Amniotic epithelial cell (primary cell): ENCODE data around the gene DSP.
A peak's percentile ranks its signal among the peaks of the same experiment; 100 is the strongest.

Experiments used
- DNase-seq: peaks from one replicate; pipeline ENCODE4 v3.0.0-alpha.2; 2010; ENCODE audit warnings: low read depth

The DSP gene, protein sequence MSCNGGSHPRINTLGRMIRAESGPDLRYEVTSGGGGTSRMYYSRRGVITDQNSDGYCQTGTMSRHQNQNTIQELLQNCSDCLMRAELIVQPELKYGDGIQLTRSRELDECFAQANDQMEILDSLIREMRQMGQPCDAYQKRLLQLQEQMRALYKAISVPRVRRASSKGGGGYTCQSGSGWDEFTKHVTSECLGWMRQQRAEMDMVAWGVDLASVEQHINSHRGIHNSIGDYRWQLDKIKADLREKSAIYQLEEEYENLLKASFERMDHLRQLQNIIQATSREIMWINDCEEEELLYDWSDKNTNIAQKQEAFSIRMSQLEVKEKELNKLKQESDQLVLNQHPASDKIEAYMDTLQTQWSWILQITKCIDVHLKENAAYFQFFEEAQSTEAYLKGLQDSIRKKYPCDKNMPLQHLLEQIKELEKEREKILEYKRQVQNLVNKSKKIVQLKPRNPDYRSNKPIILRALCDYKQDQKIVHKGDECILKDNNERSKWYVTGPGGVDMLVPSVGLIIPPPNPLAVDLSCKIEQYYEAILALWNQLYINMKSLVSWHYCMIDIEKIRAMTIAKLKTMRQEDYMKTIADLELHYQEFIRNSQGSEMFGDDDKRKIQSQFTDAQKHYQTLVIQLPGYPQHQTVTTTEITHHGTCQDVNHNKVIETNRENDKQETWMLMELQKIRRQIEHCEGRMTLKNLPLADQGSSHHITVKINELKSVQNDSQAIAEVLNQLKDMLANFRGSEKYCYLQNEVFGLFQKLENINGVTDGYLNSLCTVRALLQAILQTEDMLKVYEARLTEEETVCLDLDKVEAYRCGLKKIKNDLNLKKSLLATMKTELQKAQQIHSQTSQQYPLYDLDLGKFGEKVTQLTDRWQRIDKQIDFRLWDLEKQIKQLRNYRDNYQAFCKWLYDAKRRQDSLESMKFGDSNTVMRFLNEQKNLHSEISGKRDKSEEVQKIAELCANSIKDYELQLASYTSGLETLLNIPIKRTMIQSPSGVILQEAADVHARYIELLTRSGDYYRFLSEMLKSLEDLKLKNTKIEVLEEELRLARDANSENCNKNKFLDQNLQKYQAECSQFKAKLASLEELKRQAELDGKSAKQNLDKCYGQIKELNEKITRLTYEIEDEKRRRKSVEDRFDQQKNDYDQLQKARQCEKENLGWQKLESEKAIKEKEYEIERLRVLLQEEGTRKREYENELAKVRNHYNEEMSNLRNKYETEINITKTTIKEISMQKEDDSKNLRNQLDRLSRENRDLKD (N-terminal part only)

GRCh38 chr6:7541175-7542064, at the start of gene DSP:
Gene DSP (plus strand): TSS chr6:7541671. CDS start chr6:7541916, 245 bp downstream.
- peak; percentile 12 for DNase-seq

DNA sequence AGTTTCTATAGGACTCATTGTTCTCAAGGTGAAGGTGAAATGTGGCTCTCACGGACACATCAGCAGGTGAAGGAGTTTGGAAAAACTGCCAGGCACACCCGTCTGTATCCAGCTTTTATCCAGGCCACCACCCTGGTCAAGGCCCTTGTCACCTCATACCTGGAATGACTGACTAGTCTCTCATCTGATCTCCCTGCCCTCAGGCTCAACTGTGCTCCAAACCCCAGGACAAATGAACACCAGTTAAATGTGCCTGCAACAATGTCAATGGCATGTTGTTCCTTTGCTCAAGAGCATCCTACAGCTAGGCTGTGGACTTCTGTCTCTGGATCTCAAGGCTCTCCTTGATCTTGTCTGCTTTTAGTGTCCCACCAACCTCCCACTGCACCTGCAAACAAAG, 47.6 kb upstream of the DSP start:
- DNase-seq, result no peak

DNA sequence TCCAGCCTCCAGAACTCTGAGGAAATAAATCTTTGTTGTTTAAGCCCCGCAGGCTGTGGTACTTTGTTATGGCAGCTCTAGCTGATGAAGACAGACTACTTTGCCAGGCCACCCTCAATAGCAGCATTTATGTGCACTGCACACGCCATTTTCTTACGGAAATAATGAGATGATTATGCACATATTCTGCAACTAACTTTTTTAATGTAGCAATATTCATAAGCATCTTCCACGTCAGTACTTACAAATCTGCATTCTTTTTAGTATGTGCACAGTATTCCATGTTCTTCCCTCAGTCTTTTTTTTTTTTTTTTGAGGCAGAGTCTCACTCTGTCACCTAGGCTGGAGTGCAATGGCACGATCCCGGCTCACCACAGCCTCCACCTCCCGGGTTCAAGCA, 46.8 kb upstream of the DSP start:
- no peak for DNase-seq

DNA sequence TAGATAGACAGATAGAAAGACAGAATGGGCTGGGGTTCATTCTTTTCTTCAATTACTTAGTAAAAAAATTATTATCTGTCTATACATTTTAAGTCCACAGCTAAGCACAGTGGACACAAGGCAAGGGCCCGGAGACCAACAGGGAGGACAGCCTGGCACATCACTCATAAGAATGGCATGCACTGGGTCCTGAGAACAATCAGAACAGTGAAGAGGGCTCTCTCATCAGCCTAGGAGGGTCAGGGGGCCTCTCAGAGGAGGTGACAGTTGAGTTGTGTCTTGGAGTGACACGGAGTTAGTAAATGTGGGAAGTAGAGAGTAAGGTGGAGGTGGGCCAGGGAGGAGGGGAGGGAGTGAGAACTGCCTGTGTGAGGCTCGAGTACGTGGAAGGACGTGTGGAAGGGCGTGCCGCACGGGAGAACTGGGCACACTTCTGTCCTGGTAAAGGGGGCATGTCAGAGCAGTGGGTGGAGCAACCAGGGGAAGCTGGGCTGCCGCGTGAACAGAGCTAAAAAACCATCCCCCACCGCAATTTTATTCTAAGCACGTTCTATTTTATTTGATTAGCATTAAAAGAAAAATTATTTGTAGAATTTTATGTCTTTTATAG, 45.1 kb upstream of the DSP start:
- DNase-seq, result no peak

DNA sequence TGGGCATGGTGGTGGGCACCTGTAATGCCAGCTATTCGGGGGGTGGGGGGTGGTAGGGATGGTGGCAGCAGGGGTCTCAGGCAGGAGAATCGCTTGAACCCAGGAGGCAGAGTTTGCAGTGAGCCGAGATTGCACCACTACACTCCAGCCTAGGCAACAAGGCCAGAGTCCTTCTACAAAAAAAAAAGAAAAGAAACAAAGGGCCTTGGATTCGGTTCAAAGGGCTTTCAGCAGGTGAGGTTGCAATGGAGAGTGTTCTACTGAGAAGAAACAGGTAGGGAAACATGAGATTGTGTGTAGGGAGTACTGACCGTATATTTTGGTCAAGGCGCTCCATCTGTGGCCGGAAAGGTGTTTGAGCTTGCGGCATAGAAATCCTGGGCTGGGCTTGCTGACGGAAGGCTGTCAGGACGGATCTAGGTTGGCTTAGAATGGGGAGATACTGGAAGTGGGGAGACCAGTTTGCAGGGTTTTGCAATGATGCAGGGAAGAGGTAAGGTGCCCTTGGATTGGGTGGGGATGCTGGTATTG, 40.7 kb upstream of the DSP start:
- DNase-seq, result no peak

DNA sequence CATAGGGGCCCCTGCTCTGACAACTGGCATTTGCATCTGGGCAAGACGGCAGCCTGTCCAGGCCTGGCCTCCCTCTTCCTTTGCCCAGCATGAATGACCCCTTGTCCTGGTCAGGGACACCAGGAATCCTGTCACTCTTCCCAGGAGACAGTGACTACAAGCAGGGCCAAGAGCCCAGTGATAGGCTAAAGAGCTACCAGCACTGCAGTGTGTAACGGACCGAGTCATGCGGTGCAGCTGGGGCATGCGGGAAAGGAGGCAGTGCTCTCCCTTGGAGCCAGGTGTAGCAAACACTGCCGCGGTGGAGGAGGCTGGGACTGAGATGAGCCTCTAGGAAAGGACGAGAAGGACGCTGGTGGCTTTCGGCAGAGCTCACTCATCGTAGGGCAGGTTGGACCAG, 38.7 kb upstream of the DSP start:
- no peak for DNase-seq

DNA sequence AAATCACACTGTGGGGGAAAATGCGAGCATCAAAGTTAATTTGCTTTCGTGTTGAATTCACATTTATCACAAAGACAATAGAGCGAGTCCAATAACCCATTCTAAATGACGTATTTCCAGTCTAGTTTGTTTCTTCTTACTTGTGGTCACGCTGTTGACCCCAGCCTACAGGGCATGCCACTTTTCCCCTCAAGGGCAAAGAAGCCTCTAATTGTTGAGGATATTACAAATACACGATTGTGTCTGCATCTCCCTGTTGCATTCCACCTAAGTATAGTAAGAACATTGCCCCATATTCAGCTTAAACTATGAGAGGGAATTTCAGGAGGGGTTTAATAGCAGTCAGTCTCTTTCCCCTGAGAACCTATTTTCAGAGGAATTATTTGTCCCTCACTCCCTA, 37.4 kb upstream of the DSP start:
- DNase-seq, result peak; percentile 5

DNA sequence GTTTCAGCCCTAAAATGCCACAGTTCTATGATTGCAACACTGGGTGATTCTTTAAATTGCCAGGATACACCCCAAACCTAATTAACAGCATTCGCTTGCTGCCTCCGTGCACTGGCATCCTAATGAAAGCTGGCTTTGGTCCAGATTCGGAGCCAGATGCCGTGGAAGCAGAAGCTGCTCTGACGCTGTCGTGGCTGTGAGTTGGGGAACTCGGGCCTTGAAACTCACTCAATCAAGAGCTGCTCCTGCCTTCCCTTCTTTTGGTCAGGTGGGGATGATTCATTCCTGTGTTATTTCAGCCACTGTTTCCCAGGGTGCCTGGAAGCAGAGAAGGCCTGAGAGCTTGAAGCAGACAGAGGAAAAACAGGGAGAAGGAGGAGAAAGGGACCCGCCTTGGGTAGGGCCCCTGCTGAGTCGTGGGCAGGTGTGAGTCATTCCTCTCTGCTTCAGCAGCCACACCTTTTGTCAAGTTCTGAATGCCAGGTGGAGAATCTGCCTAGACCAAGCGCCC, 36.2 kb upstream of the DSP start:
- DNase-seq, result peak; percentile 94

- no peak for DNase-seq
Measured at GRCh38 chr6:7507600-7507999, 33.9 kb upstream of the DSP start.

- no peak for DNase-seq
Measured at GRCh38 chr6:7512320-7512719, 29.2 kb upstream of the DSP start.

- no peak for DNase-seq
Measured at GRCh38 chr6:7513529-7513928, 27.9 kb upstream of the DSP start.

DNA sequence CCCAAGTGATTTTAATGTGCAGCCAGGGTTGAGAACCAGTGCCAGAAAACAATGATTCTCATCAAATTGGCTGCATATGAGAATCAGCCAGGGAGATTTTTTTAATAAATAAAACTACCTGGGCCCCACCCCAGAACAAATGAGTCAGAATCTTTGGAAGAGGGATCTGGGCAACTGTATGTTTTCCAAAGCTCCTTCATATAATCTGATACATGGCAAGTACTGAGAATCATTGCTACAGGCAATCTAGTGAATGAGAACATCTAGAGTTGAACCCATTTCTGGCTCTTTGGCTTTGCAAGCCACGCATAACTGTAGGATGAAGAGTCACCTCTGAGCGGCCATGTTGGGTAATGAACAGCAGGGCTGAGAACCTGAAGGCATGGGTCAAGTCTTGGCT, 26.1 kb upstream of the DSP start:
- no peak for DNase-seq

GRCh38 chr6:7518877-7519276, 22.6 kb upstream of the DSP start:
- DNase-seq, result no peak

GRCh38 chr6:7522873-7523272, 18.6 kb upstream of the DSP start:
- DNase-seq, result no peak

- DNase-seq, result no peak
Measured at GRCh38 chr6:7523922-7524321, 17.5 kb upstream of the DSP start.

DNA sequence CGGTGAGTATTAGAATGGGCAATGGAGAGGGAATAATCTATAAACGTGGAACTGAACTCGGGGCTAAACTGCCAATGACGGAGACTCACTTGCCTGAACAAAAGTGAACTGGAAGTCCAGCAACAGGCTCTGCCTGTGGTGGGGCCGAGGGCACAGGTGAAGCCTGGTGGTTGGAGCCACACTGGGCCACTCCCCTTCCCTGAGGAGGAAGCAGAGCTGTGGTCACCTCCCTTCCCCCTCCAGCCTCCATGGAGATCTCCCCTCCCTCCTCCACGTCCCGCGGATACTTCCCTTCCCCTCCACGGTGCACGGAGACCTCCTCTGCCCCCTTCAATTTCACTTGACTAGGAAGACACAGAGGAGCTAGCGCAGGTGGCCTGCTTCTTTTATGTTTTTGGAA, 14.7 kb upstream of the DSP start:
- DNase-seq, result no peak

- peak; percentile 87 for DNase-seq
Measured at GRCh38 chr6:7528565-7528964, 12.9 kb upstream of the DSP start.

DNA sequence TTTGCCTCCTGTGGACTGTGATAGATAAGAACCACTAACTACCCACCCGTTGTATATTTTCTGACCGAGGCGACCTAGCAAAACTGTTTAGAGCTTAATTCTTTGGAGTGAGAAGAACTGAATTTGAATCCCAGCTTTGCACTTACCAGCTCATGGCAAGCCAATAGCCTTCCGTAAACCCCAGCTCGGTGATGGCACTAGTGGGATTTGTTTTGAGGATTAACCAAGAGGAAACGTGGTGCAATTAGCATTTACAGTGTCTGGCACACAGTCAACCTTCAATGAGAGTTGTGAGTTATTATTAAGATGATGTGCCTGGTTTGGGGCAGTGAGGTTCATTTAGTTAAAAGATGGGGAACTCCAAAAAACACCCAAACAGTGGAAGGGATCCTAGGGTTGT, 12.3 kb upstream of the DSP start:
- DNase-seq, result no peak

DNA sequence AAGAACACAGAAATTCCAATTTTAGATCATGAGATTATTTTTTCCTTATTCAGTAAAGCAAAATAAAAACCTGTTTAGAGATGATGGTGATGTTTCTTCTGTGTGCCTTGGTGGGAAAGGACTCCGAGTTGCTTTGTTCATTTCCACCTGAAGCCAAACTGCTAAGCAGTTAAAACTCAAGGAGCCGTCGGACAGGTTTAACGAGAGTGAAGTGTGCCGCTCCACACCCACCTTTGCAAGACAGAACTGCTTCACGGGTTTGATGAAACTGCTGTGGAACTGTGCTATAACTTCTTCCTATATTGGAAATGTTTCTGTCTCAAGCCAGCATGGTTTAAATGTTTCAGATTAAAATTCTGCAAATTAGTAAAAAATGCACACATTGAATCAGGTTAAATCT, 9.2 kb upstream of the DSP start:
- no peak for DNase-seq

DNA sequence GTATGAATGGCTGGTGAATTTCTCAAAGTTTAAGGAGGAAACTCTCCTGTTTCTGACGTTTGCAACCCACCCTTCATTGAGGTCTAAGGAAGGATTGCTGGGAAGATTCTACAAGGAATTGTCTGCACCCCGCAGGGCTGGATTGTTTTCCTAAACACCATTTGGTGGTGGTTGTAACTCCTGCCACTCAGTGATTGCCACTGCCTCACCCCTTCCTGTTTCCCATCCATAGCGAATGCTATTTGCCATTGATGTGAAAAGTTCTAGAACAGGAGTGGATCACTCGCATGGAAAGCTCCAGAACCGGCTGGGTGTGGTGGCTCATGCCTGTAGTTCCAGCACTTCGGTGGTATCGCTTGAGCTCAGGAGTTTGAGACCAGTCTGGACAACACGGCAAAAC, 8.7 kb upstream of the DSP start:
- DNase-seq, result no peak

- no peak for DNase-seq
Measured at GRCh38 chr6:7534192-7534591, 7.3 kb upstream of the DSP start.
